IMR-90 (cell line): ENCODE results near the gene LIPK. TPM values are rescaled to one million over a fixed set of nuclear protein-coding genes. Genes with fewer than 3 reads are reported as not detected.

Source experiments
- ATAC-seq: fragments of 200-7000 bp; cut with Tn5 transposase; 2 replicates; pipeline ENCODE4 v1.9.1; 2020; ENCODE audit warnings: low read depth, mild to moderate bottlenecking, moderate library complexity
- BruUV-seq: library from RNA; stranded (reverse); fragments of 400-500 nt; replicated peaks from 2 replicates; lab custom pipeline; 2021; lab: Mats Ljungman, UMichigan
- CTCF ChIA-PET: fragments of 300-600 bp; formaldehyde crosslinking; extraction: SDS; loops from one replicate; lab custom pipeline; 2021; ENCODE audit warnings: antibody characterized with exemption; lab: Yijun Ruan, JAX
- POLR2A ChIA-PET: fragments of 300-600 bp; sonication (Branson Sonifier 250); formaldehyde crosslinking; loops from one replicate; lab custom pipeline; 2022; ENCODE audit warnings: antibody characterized with exemption; ENCODE audit not compliant: unreplicated experiment; lab: Charles Lee
- DNase-seq: peaks from one replicate; pipeline ENCODE4 v3.0.0; 2013
- H2AFZ ChIP-seq: replicated peaks from 2 replicates; pipeline ENCODE3; 2013; ENCODE audit warnings: low read length, mild to moderate bottlenecking; ENCODE audit not compliant: poor library complexity
- H2AK5ac ChIP-seq: 2 replicates; pipeline ENCODE4 v1.6.1; 2013; ENCODE audit warnings: low read depth, low read length, inconsistent platforms
- H2AK9ac ChIP-seq: replicated peaks from 2 replicates; pipeline ENCODE3; 2013; ENCODE audit warnings: mild to moderate bottlenecking, low read depth, low read length, moderate library complexity; ENCODE audit not compliant: poor library complexity
- H2BK120ac ChIP-seq: 2 replicates; pipeline ENCODE4 v1.6.1; 2013; ENCODE audit warnings: low read depth, low read length, inconsistent platforms
- H2BK15ac ChIP-seq: 3 replicates; pipeline ENCODE4 v1.6.1; 2013; ENCODE audit warnings: low read depth, low read length, inconsistent platforms
- H2BK20ac ChIP-seq: 2 replicates; pipeline ENCODE4 v1.6.1; 2013; ENCODE audit warnings: low read depth, mild to moderate bottlenecking, inconsistent platforms, low read length, moderate library complexity
- H2BK5ac ChIP-seq: 2 replicates; pipeline ENCODE4 v1.6.1; 2013; ENCODE audit warnings: mild to moderate bottlenecking, low read depth, low read length, inconsistent platforms; ENCODE audit not compliant: poor library complexity, severe bottlenecking
- H3K14ac ChIP-seq: replicated peaks from 2 replicates; pipeline ENCODE4 v1.6.1; 2013; ENCODE audit warnings: low read depth, low read length, inconsistent platforms
- H3K18ac ChIP-seq: 2 replicates; pipeline ENCODE4 v1.6.1; 2013; ENCODE audit warnings: low read depth, low read length, control low read depth
- H3K23ac ChIP-seq: 2 replicates; pipeline ENCODE4 v1.6.1; 2013; ENCODE audit warnings: low read depth, low read length, inconsistent platforms
- H3K27ac ChIP-seq: 2 replicates; pipeline ENCODE4 v1.5.1; 2013; ENCODE audit warnings: mild to moderate bottlenecking, control low read depth, low read length; ENCODE audit not compliant: insufficient read depth
- H3K27me3 ChIP-seq: 2 replicates; pipeline ENCODE4 v1.6.1; 2013; ENCODE audit warnings: low read length; ENCODE audit not compliant: control insufficient read depth, insufficient read depth
- H3K36me3 ChIP-seq: 2 replicates; pipeline ENCODE4 v1.6.1; 2013; ENCODE audit warnings: low read length, mixed read lengths; ENCODE audit not compliant: control insufficient read depth, insufficient read depth
- H3K4ac ChIP-seq: 2 replicates; pipeline ENCODE4 v1.6.1; 2013; ENCODE audit warnings: low read depth, low read length, inconsistent platforms
- H3K4me1 ChIP-seq: 2 replicates; pipeline ENCODE4 v1.6.1; 2013; ENCODE audit warnings: low read length, mixed read lengths; ENCODE audit not compliant: control insufficient read depth, insufficient read depth
- H3K4me2 ChIP-seq: 2 replicates; pipeline ENCODE4 v1.6.1; 2013; ENCODE audit warnings: low read depth, mild to moderate bottlenecking, control low read depth, low read length, moderate library complexity
- H3K4me3 ChIP-seq: 2 replicates; pipeline ENCODE4 v1.5.1; 2013; ENCODE audit warnings: low read depth, mild to moderate bottlenecking, control low read depth, low read length, moderate library complexity; ENCODE audit not compliant: insufficient read depth
- H3K56ac ChIP-seq: 2 replicates; pipeline ENCODE4 v1.6.1; 2013; ENCODE audit warnings: low read length, inconsistent platforms; ENCODE audit not compliant: insufficient read depth; ENCODE audit errors: extremely low read depth
- H3K79me1 ChIP-seq, 2 experiments: 2 replicates each; pipeline ENCODE4 v1.6.1; 2013; ENCODE audit warnings: low read length in 2 of 2, inconsistent platforms in 1 of 2, low read depth in 1 of 2
- H3K9ac ChIP-seq: 2 replicates; pipeline ENCODE4 v1.6.1; 2013; ENCODE audit warnings: low read depth, low read length, control low read depth
- H3K9me1 ChIP-seq: 2 replicates; pipeline ENCODE4 v1.6.1; 2013; ENCODE audit warnings: low read length, inconsistent platforms; ENCODE audit not compliant: insufficient read depth
- H3K9me3 ChIP-seq: 2 replicates; pipeline ENCODE4 v1.6.1; 2013; ENCODE audit warnings: low read length; ENCODE audit not compliant: control insufficient read depth, insufficient read depth
- H4K20me1 ChIP-seq: 2 replicates; pipeline ENCODE4 v1.6.1; 2013; ENCODE audit warnings: low read length, inconsistent platforms; ENCODE audit not compliant: insufficient read depth
- H4K5ac ChIP-seq: 2 replicates; pipeline ENCODE4 v1.6.1; 2013; ENCODE audit warnings: mild to moderate bottlenecking, low read depth, low read length, control low read depth
- H4K8ac ChIP-seq, 2 experiments: 2 replicates each; pipeline ENCODE4 v1.6.1; 2013; ENCODE audit warnings: low read depth in 2 of 2, low read length in 2 of 2, control low read depth in 1 of 2, inconsistent platforms in 1 of 2
- H4K91ac ChIP-seq: 2 replicates; pipeline ENCODE4 v1.6.1; 2013; ENCODE audit warnings: low read depth, low read length, inconsistent platforms; ENCODE audit not compliant: insufficient read depth
- BHLHE40 ChIP-seq: fragments of 150-350 bp; IDR thresholded peaks from 2 replicates; pipeline ENCODE4 v1.6.1; 2016; ENCODE audit warnings: mild to moderate bottlenecking, low read depth, low read length
- CEBPB ChIP-seq: IDR thresholded peaks from 2 replicates; pipeline ENCODE4 v1.6.1; 2012; ENCODE audit warnings: low read depth, low read length, improper control_type of control experiment
- CHD1 ChIP-seq: IDR thresholded peaks from 2 replicates; pipeline ENCODE4 v1.6.1; 2012; ENCODE audit warnings: low read depth, low read length, improper control_type of control experiment
- FOS ChIP-seq: fragments of 150-350 bp; IDR thresholded peaks from 2 replicates; pipeline ENCODE4 v1.6.1; 2016; ENCODE audit warnings: low read depth, low read length
- MAFK ChIP-seq: IDR thresholded peaks from 2 replicates; pipeline ENCODE4 v1.6.1; 2012; ENCODE audit warnings: low read depth, low read length, improper control_type of control experiment
- MAZ ChIP-seq: IDR thresholded peaks from 2 replicates; pipeline ENCODE4 v1.6.1; 2012; ENCODE audit warnings: low read depth, mild to moderate bottlenecking, low read length, improper control_type of control experiment, moderate library complexity, borderline replicate concordance
- MXI1 ChIP-seq: IDR thresholded peaks from 2 replicates; pipeline ENCODE4 v1.6.1; 2012; ENCODE audit warnings: low read depth, mild to moderate bottlenecking, low read length, moderate library complexity, borderline replicate concordance
- NFE2L2 ChIP-seq: fragments of 150-350 bp; IDR thresholded peaks from 2 replicates; pipeline ENCODE4 v1.6.1; 2016; ENCODE audit warnings: low read depth, mild to moderate bottlenecking, low read length
- POLR2A ChIP-seq: IDR thresholded peaks from 2 replicates; pipeline ENCODE4 v1.6.1; 2012; ENCODE audit warnings: mild to moderate bottlenecking, low read depth, low read length
- RAD21 ChIP-seq: IDR thresholded peaks from 2 replicates; pipeline ENCODE4 v1.6.1; 2012; ENCODE audit warnings: low read length, improper control_type of control experiment
- RCOR1 ChIP-seq: IDR thresholded peaks from 2 replicates; pipeline ENCODE4 v1.6.1; 2012; ENCODE audit warnings: mild to moderate bottlenecking, low read length, improper control_type of control experiment; ENCODE audit not compliant: insufficient replicate concordance
- SMC3 ChIP-seq: fragments of 150-350 bp; IDR thresholded peaks from 2 replicates; pipeline ENCODE4 v1.6.1; 2016; ENCODE audit warnings: low read depth, mild to moderate bottlenecking, antibody characterized with exemption, low read length, moderate library complexity
- USF2 ChIP-seq: fragments of 150-350 bp; IDR thresholded peaks from 2 replicates; pipeline ENCODE4 v1.6.1; 2017; ENCODE audit warnings: mild to moderate bottlenecking, antibody characterized with exemption, low read length, low read depth
- whole genome bisulfite sequencing, 2 experiments: methylation state at CpG; one replicate each; pipeline versions ENCODE4 v1.1.5 to v1.1.7; 2013; ENCODE audit warnings: missing lambda C conversion rate in 2 of 2; ENCODE audit not compliant: insufficient read length in 1 of 2; ENCODE audit errors: extremely low coverage in 2 of 2; 5-methylcytosine and 5-hydroxymethylcytosine counted together
- dilution Hi-C: fragments of 300-500 bp; cut with HindIII; formaldehyde crosslinking; loops from one replicate; pipeline ENCODE4 v1.14.3; 2018; ENCODE audit warnings: low sequenced_read_pairs; ENCODE audit not compliant: unreplicated experiment
- in situ Hi-C: fragments of 300-500 bp; cut with MboI; formaldehyde crosslinking; loops from 3 replicates; pipeline ENCODE4 v1.14.3; 2019; ENCODE audit warnings: low sequenced_read_pairs, inconsistent platforms, mixed read lengths
- intact Hi-C: fragments of 100-400 bp; cut with micrococcal nuclease; formaldehyde crosslinking; loops from 2 replicates; pipeline ENCODE4 v1.10.0; 2022
- polyA plus RNA-seq, 3 experiments: library from polyadenylated mRNA; depleted of rRNA; stranded (reverse); fragments of >200 nt; gene quantifications; 2 replicates each; pipeline ENCODE4 v1.2.3, GENCODE V29; 2012; ENCODE audit warnings: low replicate concordance in 1 of 3
- total RNA-seq: library from RNA; depleted of rRNA; stranded (reverse); fragments of >200 nt; gene quantifications from 2 replicates; pipeline ENCODE4 v1.2.3, GENCODE V29; 2012
- TF ChIP-seq, protein P1 (sequence below): conservative IDR thresholded peaks from 2 replicates; pipeline ENCODE4 v1.5.1; 2012; ENCODE audit warnings: mild to moderate bottlenecking, low read depth, low read length, improper control_type of control experiment

Gene LIPK
- total and polyA plus RNA-seq, 2 of the 4 experiments (the other 2 are of a cell fraction): not detected

DNA sequence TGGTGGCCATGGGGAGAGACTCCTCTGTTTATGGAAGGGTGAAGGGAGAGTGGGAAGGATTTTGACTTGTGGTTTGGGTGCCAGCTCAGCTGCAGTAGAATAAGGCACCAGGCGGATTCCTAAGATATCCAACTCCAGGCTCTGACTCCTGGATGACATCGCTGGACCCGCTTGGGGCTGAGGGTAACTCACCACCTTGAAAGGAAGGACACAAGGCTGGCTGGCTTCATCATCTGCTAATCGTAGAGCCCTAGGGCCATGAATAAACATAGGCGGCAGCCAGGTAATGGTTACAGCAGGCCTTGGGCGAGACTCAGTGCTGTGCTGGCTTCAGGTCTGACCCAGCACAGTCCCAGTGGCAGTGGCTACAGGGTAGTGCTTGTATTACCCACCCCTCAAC is 16.7 kb upstream of the LIPK start:
- no peak overlapping the region for H3K27ac ChIP-seq
- dilution Hi-C loops: no loop called here

More for the DNA sequence above, 16.7 kb upstream of the LIPK start:
- Histone ChIP-seq H2AFZ (no peak overlapping the region), H2AK9ac (no peak overlapping the region), H3K56ac (no peak overlapping the region), H3K18ac (no peak overlapping the region), H3K23ac (no peak overlapping the region), H2BK5ac (no peak overlapping the region), H2BK20ac (no peak overlapping the region), H2BK15ac (no peak overlapping the region), H3K9me3 (no peaks in the 10 kb centered on the region), H3K9me1 (no peaks in the 10 kb centered on the region), H3K27me3 (no peaks in the 10 kb centered on the region; the same call in 1 of the 2 replicates), H4K8ac (no peak overlapping the region), H2BK120ac (no peak overlapping the region), H3K36me3 (no peaks in the 10 kb centered on the region), H3K4me3 (no peak overlapping the region), H3K4me2 (no peak overlapping the region), H4K20me1 (no peaks in the 10 kb centered on the region), H2AK5ac (no peak overlapping the region), H3K4ac (no peak overlapping the region), H4K91ac (no peak overlapping the region), H3K79me1 (no peaks in the 10 kb centered on the region), H4K5ac (no peak overlapping the region), H3K14ac (peak overlapping the region; percentile 22; the same call in 1 of the 2 replicates), H3K4me1 (no peaks in the 10 kb centered on the region), H3K9ac (no peak overlapping the region)
- CTCF ChIA-PET: interaction anchor here (0.6 to 1.3 kb wide), 2 partner anchors 9 to 27 kb away, joined by 5 to 7 read pairs; no protein-coding TSS in a partner anchor
- no peak for DNase-seq
- no TSS peak for BruUV-seq
- no peak for ATAC-seq
- TF ChIP-seq FOS (no peak), MAZ (no peak), POLR2A (no peak), NFE2L2 (no peak), MAFK (no peak), USF2 (no peak), SMC3 (no peak), CEBPB (no peak), RAD21 (no peak), CHD1 (no peak), BHLHE40 (no peak), RCOR1 (no peak), MXI1 (no peak)
- TF ChIP-seq, protein P1, sequence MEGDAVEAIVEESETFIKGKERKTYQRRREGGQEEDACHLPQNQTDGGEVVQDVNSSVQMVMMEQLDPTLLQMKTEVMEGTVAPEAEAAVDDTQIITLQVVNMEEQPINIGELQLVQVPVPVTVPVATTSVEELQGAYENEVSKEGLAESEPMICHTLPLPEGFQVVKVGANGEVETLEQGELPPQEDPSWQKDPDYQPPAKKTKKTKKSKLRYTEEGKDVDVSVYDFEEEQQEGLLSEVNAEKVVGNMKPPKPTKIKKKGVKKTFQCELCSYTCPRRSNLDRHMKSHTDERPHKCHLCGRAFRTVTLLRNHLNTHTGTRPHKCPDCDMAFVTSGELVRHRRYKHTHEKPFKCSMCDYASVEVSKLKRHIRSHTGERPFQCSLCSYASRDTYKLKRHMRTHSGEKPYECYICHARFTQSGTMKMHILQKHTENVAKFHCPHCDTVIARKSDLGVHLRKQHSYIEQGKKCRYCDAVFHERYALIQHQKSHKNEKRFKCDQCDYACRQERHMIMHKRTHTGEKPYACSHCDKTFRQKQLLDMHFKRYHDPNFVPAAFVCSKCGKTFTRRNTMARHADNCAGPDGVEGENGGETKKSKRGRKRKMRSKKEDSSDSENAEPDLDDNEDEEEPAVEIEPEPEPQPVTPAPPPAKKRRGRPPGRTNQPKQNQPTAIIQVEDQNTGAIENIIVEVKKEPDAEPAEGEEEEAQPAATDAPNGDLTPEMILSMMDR: no peak
- intact Hi-C loops: loop anchor here (2.0 kb wide), 1 partner anchor 121 kb away; no protein-coding TSS in a partner anchor
- in situ Hi-C loops: no loop called here
- 94% methylated on average over 3 of the region's 6 CpGs; no CpG with 5 or more reads in 1 of the 2 experiments for WGBS, 2 experiments
- POLR2A ChIA-PET: no interaction called here
